H9 (cell line): ENCODE data around the gene ASAP3. TPM values are rescaled to one million over a fixed set of nuclear protein-coding genes. Genes with fewer than 3 reads are reported as not detected.

ENCODE experiments used
- DNase-seq: peaks from one replicate; pipeline ENCODE4 v3.0.0-alpha.2; 2017
- H2AFZ ChIP-seq: one replicate; pipeline ENCODE4 v1.6.1; 2013; ENCODE audit warnings: mild to moderate bottlenecking, low read length, control low read depth, moderate library complexity
- H2AK5ac ChIP-seq: 2 replicates; pipeline ENCODE4 v1.6.1; 2013; ENCODE audit warnings: low read length, control low read depth, mixed read lengths; ENCODE audit not compliant: insufficient read length
- H2BK120ac ChIP-seq: one replicate; pipeline ENCODE4 v1.6.1; 2013; ENCODE audit warnings: low read depth, mild to moderate bottlenecking, low read length, control low read depth, inconsistent platforms; ENCODE audit not compliant: poor library complexity, severe bottlenecking
- H2BK12ac ChIP-seq: 2 replicates; pipeline ENCODE4 v1.6.1; 2013; ENCODE audit warnings: low read length, control low read depth, mixed read lengths, low read depth; ENCODE audit not compliant: insufficient read length
- H2BK15ac ChIP-seq: 2 replicates; pipeline ENCODE4 v1.6.1; 2013; ENCODE audit warnings: low read depth, low read length, control low read depth
- H2BK20ac ChIP-seq: one replicate; pipeline ENCODE4 v1.6.1; 2013; ENCODE audit warnings: low read depth, mild to moderate bottlenecking, low read length, control low read depth, inconsistent platforms; ENCODE audit not compliant: poor library complexity, severe bottlenecking
- H2BK5ac ChIP-seq: 2 replicates; pipeline ENCODE4 v1.6.1; 2013; ENCODE audit warnings: low read length, control low read depth, mixed read lengths; ENCODE audit not compliant: insufficient read length
- H3K14ac ChIP-seq: 2 replicates; pipeline ENCODE4 v1.6.1; 2013; ENCODE audit warnings: low read length, control low read depth; ENCODE audit not compliant: insufficient read depth
- H3K18ac ChIP-seq: 2 replicates; pipeline ENCODE4 v1.6.1; 2013; ENCODE audit warnings: low read depth, mild to moderate bottlenecking, mixed read lengths, low read length, control low read depth; ENCODE audit not compliant: insufficient read length
- H3K23ac ChIP-seq: 2 replicates; pipeline ENCODE4 v1.6.1; 2013; ENCODE audit warnings: low read length, control low read depth, mixed read lengths, low read depth; ENCODE audit not compliant: insufficient read length
- H3K23me2 ChIP-seq: 2 replicates; pipeline ENCODE4 v1.6.1; 2013; ENCODE audit warnings: low read depth, mild to moderate bottlenecking, mixed read lengths, low read length, control low read depth; ENCODE audit not compliant: insufficient read length, poor library complexity, severe bottlenecking
- H3K27ac ChIP-seq: 2 replicates; pipeline ENCODE4 v1.5.1; 2013; ENCODE audit warnings: low read length, control low read depth, mixed read lengths, low read depth; ENCODE audit not compliant: insufficient read length
- H3K27me3 ChIP-seq: 2 replicates; pipeline ENCODE4 v1.6.1; 2013; ENCODE audit warnings: low read length, control low read depth, inconsistent platforms; ENCODE audit not compliant: insufficient read depth
- H3K4ac ChIP-seq: 2 replicates; pipeline ENCODE4 v1.6.1; 2013; ENCODE audit warnings: low read depth, mild to moderate bottlenecking, control low read depth, inconsistent platforms, low read length, moderate library complexity
- H3K4me1 ChIP-seq: 2 replicates; pipeline ENCODE4 v1.6.1; 2013; ENCODE audit warnings: low read length, control low read depth, inconsistent platforms; ENCODE audit not compliant: insufficient read depth
- H3K4me2 ChIP-seq: 2 replicates; pipeline ENCODE4 v1.6.1; 2013; ENCODE audit warnings: low read length, control low read depth, mixed read lengths; ENCODE audit not compliant: insufficient read length, insufficient read depth
- H3K56ac ChIP-seq: 2 replicates; pipeline ENCODE4 v1.6.1; 2013; ENCODE audit warnings: low read depth, mild to moderate bottlenecking, mixed read lengths, low read length, control low read depth; ENCODE audit not compliant: insufficient read length
- H3K79me1 ChIP-seq: 2 replicates; pipeline ENCODE4 v1.6.1; 2013; ENCODE audit warnings: low read depth, mild to moderate bottlenecking, moderate library complexity, low read length, control low read depth, inconsistent platforms; ENCODE audit not compliant: insufficient read depth, poor library complexity, severe bottlenecking
- H3K79me2 ChIP-seq: 2 replicates; pipeline ENCODE4 v1.6.1; 2013; ENCODE audit warnings: low read length, control low read depth, inconsistent platforms; ENCODE audit not compliant: insufficient read depth
- H3K9ac ChIP-seq: 2 replicates; pipeline ENCODE4 v1.6.1; 2013; ENCODE audit warnings: low read length, control low read depth, mixed read lengths; ENCODE audit not compliant: insufficient read length; ENCODE audit errors: extremely low read depth
- H3K9me3 ChIP-seq: one replicate; pipeline ENCODE4 v1.6.1; 2013; ENCODE audit warnings: low read depth, low read length, inconsistent platforms; ENCODE audit not compliant: control insufficient read depth
- H3T11ph ChIP-seq: one replicate; pipeline ENCODE4 v1.6.1; 2013; ENCODE audit warnings: mild to moderate bottlenecking, low read length, control low read depth, inconsistent platforms
- H4K20me1 ChIP-seq: one replicate; pipeline ENCODE4 v1.6.1; 2013; ENCODE audit not compliant: control insufficient read depth, insufficient read length, insufficient read depth
- H4K5ac ChIP-seq: 2 replicates; pipeline ENCODE4 v1.6.1; 2013; ENCODE audit warnings: low read depth, mild to moderate bottlenecking, mixed read lengths, low read length, control low read depth; ENCODE audit not compliant: insufficient read length
- H4K8ac ChIP-seq: replicated peaks from 2 replicates; pipeline ENCODE4 v1.6.1; 2013; ENCODE audit warnings: low read length, control low read depth, mixed read lengths, low read depth; ENCODE audit not compliant: insufficient read length
- H4K91ac ChIP-seq: 2 replicates; pipeline ENCODE4 v1.6.1; 2013; ENCODE audit warnings: low read depth, mild to moderate bottlenecking, moderate library complexity, mixed read lengths, low read length, control low read depth; ENCODE audit not compliant: insufficient read length
- H3K27ac Mint-ChIP-seq, 3 experiments: 2 replicates in 2 of 3; 3 replicates in 1 of 3; pipeline ENCODE4 v1.8.0; 2020 to 2021; ENCODE audit warnings: mixed read lengths in 3 of 3, mild to moderate bottlenecking in 1 of 3, moderate library complexity in 1 of 3
- H3K27me3 Mint-ChIP-seq: 2 replicates; pipeline ENCODE4 v1.8.0; 2021; ENCODE audit warnings: low read depth, mild to moderate bottlenecking, moderate library complexity, mixed read lengths
- H3K36me3 Mint-ChIP-seq, 3 experiments: 2 replicates in 2 of 3; 3 replicates in 1 of 3; pipeline ENCODE4 v1.8.0; 2020 to 2021; ENCODE audit warnings: low read depth in 3 of 3, mixed read lengths in 3 of 3; ENCODE audit not compliant: insufficient read depth in 1 of 3
- H3K4me1 Mint-ChIP-seq, 2 experiments: 2 replicates each; pipeline ENCODE4 v1.8.0; 2020; ENCODE audit warnings: mixed read lengths in 2 of 2
- H3K4me3 Mint-ChIP-seq, 2 experiments: 2 replicates in 1 of 2; 3 replicates in 1 of 2; pipeline ENCODE4 v1.8.0; 2020 to 2021; ENCODE audit warnings: mild to moderate bottlenecking in 2 of 2, mixed read lengths in 2 of 2, moderate library complexity in 1 of 2
- H3K9me3 Mint-ChIP-seq, 2 experiments: 2 replicates in 1 of 2; 3 replicates in 1 of 2; pipeline ENCODE4 v1.8.0; 2020; ENCODE audit warnings: mild to moderate bottlenecking in 2 of 2, mixed read lengths in 2 of 2, moderate library complexity in 1 of 2
- WGBS: extraction: QIAGEN DNeasy Blood & Tissue Kit; methylation state at CpG from one replicate; pipeline ENCODE4 v1.1.7; 2013; ENCODE audit warnings: missing lambda C conversion rate, low lambda C conversion rate, mixed read lengths; ENCODE audit not compliant: insufficient read length; ENCODE audit errors: extremely low coverage; 5-methylcytosine and 5-hydroxymethylcytosine counted together
- total RNA-seq: library from RNA; stranded (reverse); gene quantifications from 2 replicates; pipeline ENCODE4 v1.2.1, GENCODE V29; 2021
- TF ChIP-seq, protein P1 (sequence below): fragments of 200-600 bp; sonication (generic); conservative IDR thresholded peaks from 3 replicates; pipeline ENCODE4 v1.8.0; 2021; ENCODE audit warnings: antibody characterized with exemption, mild to moderate bottlenecking

Gene ASAP3
- total RNA-seq, 1 experiment from 2014 or later, result 26.7 TPM

GRCh38 chr1:23522244-23522982, 38.4 kb upstream of the ASAP3 start:
- Histone ChIP-seq H4K20me1 (no peaks in the 10 kb centered on the region), H3K23me2 (no peaks in the 10 kb centered on the region), H3K56ac (no peak overlapping the region), H3K9ac (no peak overlapping the region), H4K5ac (no peak overlapping the region), H2BK5ac (no peak overlapping the region), H2BK15ac (no peak overlapping the region), H3T11ph (no peak overlapping the region), H3K27me3 (no peaks in the 10 kb centered on the region), H2BK12ac (no peak overlapping the region), H2BK120ac (no peak overlapping the region), H3K18ac (no peak overlapping the region), H3K27ac (no peak overlapping the region), H3K4me2 (no peak overlapping the region), H3K4ac (no peak overlapping the region), H3K14ac (no peak overlapping the region), H3K23ac (no peak overlapping the region), H3K79me2 (no peaks in the 10 kb centered on the region), H2BK20ac (no peak overlapping the region), H3K4me1 (no peaks in the 10 kb centered on the region), H3K9me3 (no peaks in the 10 kb centered on the region), H2AFZ (no peak overlapping the region), H3K79me1 (no peaks in the 10 kb centered on the region), H2AK5ac (no peak overlapping the region), H4K91ac (no peak overlapping the region), H4K8ac (no peak overlapping the region)
- Mint-ChIP-seq H3K9me3 (no peaks in the 10 kb centered on the region), H3K4me1 (peaks cover 15 to 21% of the 10 kb centered on the region in 2 experiments), H3K27me3 (no peaks in the 10 kb centered on the region; the same call in 1 of the 2 replicates), H3K27ac (no peak overlapping the region), H3K4me3 (no peak overlapping the region), H3K36me3 (peaks cover 13 to 29% (median 16%) of the 10 kb centered on the region in 3 experiments; a peak in 6 of 7 replicates)
- TF ChIP-seq, protein P1, sequence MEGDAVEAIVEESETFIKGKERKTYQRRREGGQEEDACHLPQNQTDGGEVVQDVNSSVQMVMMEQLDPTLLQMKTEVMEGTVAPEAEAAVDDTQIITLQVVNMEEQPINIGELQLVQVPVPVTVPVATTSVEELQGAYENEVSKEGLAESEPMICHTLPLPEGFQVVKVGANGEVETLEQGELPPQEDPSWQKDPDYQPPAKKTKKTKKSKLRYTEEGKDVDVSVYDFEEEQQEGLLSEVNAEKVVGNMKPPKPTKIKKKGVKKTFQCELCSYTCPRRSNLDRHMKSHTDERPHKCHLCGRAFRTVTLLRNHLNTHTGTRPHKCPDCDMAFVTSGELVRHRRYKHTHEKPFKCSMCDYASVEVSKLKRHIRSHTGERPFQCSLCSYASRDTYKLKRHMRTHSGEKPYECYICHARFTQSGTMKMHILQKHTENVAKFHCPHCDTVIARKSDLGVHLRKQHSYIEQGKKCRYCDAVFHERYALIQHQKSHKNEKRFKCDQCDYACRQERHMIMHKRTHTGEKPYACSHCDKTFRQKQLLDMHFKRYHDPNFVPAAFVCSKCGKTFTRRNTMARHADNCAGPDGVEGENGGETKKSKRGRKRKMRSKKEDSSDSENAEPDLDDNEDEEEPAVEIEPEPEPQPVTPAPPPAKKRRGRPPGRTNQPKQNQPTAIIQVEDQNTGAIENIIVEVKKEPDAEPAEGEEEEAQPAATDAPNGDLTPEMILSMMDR, result no peak
- no CpG with 5 or more reads among the region's 7 CpGs for WGBS
- DNase-seq, result no peak
